Astrocyte (in vitro differentiated cells and primary cell): ENCODE measurements around the gene DIP2A. TPM values are rescaled to one million over a fixed set of nuclear protein-coding genes. Genes with fewer than 3 reads are reported as not detected.

ENCODE experiments used
- DNase-seq: peaks from one replicate; pipeline ENCODE4 v3.0.0-alpha.2; 2010; ENCODE audit warnings: low read depth
- FAIRE-seq: peaks from 2 replicates; lab custom pipeline; 2011; peaks lifted over from hg19 to GRCh38; lab: Jason Lieb, UNC
- H2AFZ ChIP-seq: 2 replicates; pipeline ENCODE4 v1.6.0; 2012; ENCODE audit warnings: low read depth, low read length, inconsistent platforms
- H3K27ac ChIP-seq: 2 replicates; pipeline ENCODE4 v1.5.1; 2011; ENCODE audit warnings: low read depth, low read length, inconsistent platforms
- H3K27me3 ChIP-seq: 2 replicates; pipeline ENCODE4 v1.6.0; 2011; ENCODE audit warnings: low read length, inconsistent platforms; ENCODE audit not compliant: insufficient read depth
- H3K36me3 ChIP-seq: 2 replicates; pipeline ENCODE4 v1.5.1; 2011; ENCODE audit warnings: low read length, inconsistent platforms; ENCODE audit not compliant: insufficient read depth
- H3K4me1 ChIP-seq: 2 replicates; pipeline ENCODE4 v1.5.1; 2011; ENCODE audit warnings: low read length, inconsistent platforms; ENCODE audit not compliant: insufficient read depth
- H3K4me2 ChIP-seq: 2 replicates; pipeline ENCODE4 v1.6.0; 2012; ENCODE audit warnings: low read length, inconsistent platforms
- H3K4me3 ChIP-seq: 2 replicates; pipeline ENCODE4 v1.5.1; 2011; ENCODE audit warnings: low read depth, mild to moderate bottlenecking, low read length, inconsistent platforms; ENCODE audit not compliant: insufficient read depth
- H3K79me2 ChIP-seq: 2 replicates; pipeline ENCODE4 v1.6.0; 2012; ENCODE audit warnings: mild to moderate bottlenecking, low read length, inconsistent platforms; ENCODE audit not compliant: insufficient read depth
- H3K9ac ChIP-seq: 2 replicates; pipeline ENCODE4 v1.6.0; 2012; ENCODE audit warnings: mild to moderate bottlenecking, low read length, inconsistent platforms
- H3K9me3 ChIP-seq: 2 replicates; pipeline ENCODE4 v1.5.1; 2012; ENCODE audit warnings: low read depth, mild to moderate bottlenecking, low read length, inconsistent platforms; ENCODE audit not compliant: insufficient read depth
- H4K20me1 ChIP-seq: 2 replicates; pipeline ENCODE4 v1.6.0; 2012; ENCODE audit warnings: low read length, inconsistent platforms; ENCODE audit not compliant: insufficient read depth
- H3K27ac Mint-ChIP-seq: one replicate; pipeline ENCODE4 v1.8.0; 2021; ENCODE audit warnings: mild to moderate bottlenecking, mixed read lengths; ENCODE audit not compliant: unreplicated experiment
- H3K27me3 Mint-ChIP-seq: one replicate; pipeline ENCODE4 v1.8.0; 2021; ENCODE audit warnings: low read depth, mixed read lengths; ENCODE audit not compliant: unreplicated experiment
- H3K36me3 Mint-ChIP-seq: one replicate; pipeline ENCODE4 v1.8.0; 2021; ENCODE audit warnings: low read depth, mixed read lengths; ENCODE audit not compliant: unreplicated experiment
- H3K4me1 Mint-ChIP-seq: one replicate; pipeline ENCODE4 v1.8.0; 2021; ENCODE audit warnings: low read depth, mixed read lengths; ENCODE audit not compliant: unreplicated experiment
- H3K4me3 Mint-ChIP-seq: one replicate; pipeline ENCODE4 v1.8.0; 2021; ENCODE audit warnings: mild to moderate bottlenecking, moderate library complexity, mixed read lengths; ENCODE audit not compliant: unreplicated experiment
- H3K9me3 Mint-ChIP-seq: one replicate; pipeline ENCODE4 v1.8.0; 2021; ENCODE audit warnings: mild to moderate bottlenecking, mixed read lengths; ENCODE audit not compliant: unreplicated experiment
- EZH2 ChIP-seq: IDR thresholded peaks from 2 replicates; pipeline ENCODE4 v1.6.1; 2012; ENCODE audit warnings: mild to moderate bottlenecking, low read length, inconsistent platforms; ENCODE audit not compliant: insufficient read depth
- total RNA-seq: library from RNA; stranded (reverse); gene quantifications from 2 replicates; pipeline ENCODE4 v1.2.1, GENCODE V29; 2021
- TF ChIP-seq, protein P1 (sequence below): IDR thresholded peaks from 2 replicates; pipeline ENCODE4 v1.5.1; 2011; ENCODE audit warnings: low read depth, mild to moderate bottlenecking, inconsistent platforms, low read length, moderate library complexity; ENCODE audit not compliant: insufficient read depth

DIP2A gene
- total RNA-seq, 1 donor from 2014 or later: 35.4 TPM

GRCh38 chr21:46594276-46594675, 135.6 kb downstream of the DIP2A start:
- no peaks in the 10 kb centered on the region for H3K27me3 Mint-ChIP-seq
- H3K9me3 Mint-ChIP-seq: peaks cover 29% of the 10 kb centered on the region
- H2AFZ ChIP-seq: no peak overlapping the region
- H3K36me3 Mint-ChIP-seq: peaks cover 6% of the 10 kb centered on the region
- H3K4me1 Mint-ChIP-seq: peaks cover 7% of the 10 kb centered on the region
- DNase-seq (no peak), FAIRE-seq (no peak)
- H3K4me2 ChIP-seq: no peak overlapping the region
- peaks cover 16% of the 10 kb centered on the region for H3K9me3 ChIP-seq
- no peak overlapping the region for H3K27ac Mint-ChIP-seq
- TF ChIP-seq EZH2: no peak
- TF ChIP-seq, protein P1, sequence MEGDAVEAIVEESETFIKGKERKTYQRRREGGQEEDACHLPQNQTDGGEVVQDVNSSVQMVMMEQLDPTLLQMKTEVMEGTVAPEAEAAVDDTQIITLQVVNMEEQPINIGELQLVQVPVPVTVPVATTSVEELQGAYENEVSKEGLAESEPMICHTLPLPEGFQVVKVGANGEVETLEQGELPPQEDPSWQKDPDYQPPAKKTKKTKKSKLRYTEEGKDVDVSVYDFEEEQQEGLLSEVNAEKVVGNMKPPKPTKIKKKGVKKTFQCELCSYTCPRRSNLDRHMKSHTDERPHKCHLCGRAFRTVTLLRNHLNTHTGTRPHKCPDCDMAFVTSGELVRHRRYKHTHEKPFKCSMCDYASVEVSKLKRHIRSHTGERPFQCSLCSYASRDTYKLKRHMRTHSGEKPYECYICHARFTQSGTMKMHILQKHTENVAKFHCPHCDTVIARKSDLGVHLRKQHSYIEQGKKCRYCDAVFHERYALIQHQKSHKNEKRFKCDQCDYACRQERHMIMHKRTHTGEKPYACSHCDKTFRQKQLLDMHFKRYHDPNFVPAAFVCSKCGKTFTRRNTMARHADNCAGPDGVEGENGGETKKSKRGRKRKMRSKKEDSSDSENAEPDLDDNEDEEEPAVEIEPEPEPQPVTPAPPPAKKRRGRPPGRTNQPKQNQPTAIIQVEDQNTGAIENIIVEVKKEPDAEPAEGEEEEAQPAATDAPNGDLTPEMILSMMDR: no peak
- H3K4me3 Mint-ChIP-seq: no peak overlapping the region
- H3K27me3 ChIP-seq: no peaks in the 10 kb centered on the region
- no peaks in the 10 kb centered on the region for H4K20me1 ChIP-seq
- no peak overlapping the region for H3K9ac ChIP-seq
- no peak overlapping the region for H3K27ac ChIP-seq
- no peaks in the 10 kb centered on the region for H3K36me3 ChIP-seq
- H3K4me3 ChIP-seq: no peak overlapping the region
- no peaks in the 10 kb centered on the region for H3K79me2 ChIP-seq
- H3K4me1 ChIP-seq: peaks cover 9% of the 10 kb centered on the region

GRCh38 chr21:46596201-46596600, 137.5 kb downstream of the DIP2A start:
- DNase-seq (no peak), FAIRE-seq (no peak)
- no peak overlapping the region for H3K4me2 ChIP-seq
- Mint-ChIP-seq H3K4me3 (no peak overlapping the region), H3K27ac (no peak overlapping the region), H3K27me3 (no peaks in the 10 kb centered on the region), H3K36me3 (no peaks in the 10 kb centered on the region), H3K4me1 (peaks cover 14% of the 10 kb centered on the region), H3K9me3 (peaks cover 12% of the 10 kb centered on the region)
- no peak for TF ChIP-seq EZH2
- TF ChIP-seq, protein P1: no peak
- no peaks in the 10 kb centered on the region for H3K27me3 ChIP-seq
- H3K27ac ChIP-seq: no peak overlapping the region
- no peaks in the 10 kb centered on the region for H3K36me3 ChIP-seq
- H3K79me2 ChIP-seq: no peaks in the 10 kb centered on the region
- H3K9ac ChIP-seq: no peak overlapping the region
- no peaks in the 10 kb centered on the region for H4K20me1 ChIP-seq
- peaks cover 15% of the 10 kb centered on the region for H3K9me3 ChIP-seq
- H2AFZ ChIP-seq: no peak overlapping the region
- no peak overlapping the region for H3K4me3 ChIP-seq
- peaks cover 13% of the 10 kb centered on the region for H3K4me1 ChIP-seq

DNA sequence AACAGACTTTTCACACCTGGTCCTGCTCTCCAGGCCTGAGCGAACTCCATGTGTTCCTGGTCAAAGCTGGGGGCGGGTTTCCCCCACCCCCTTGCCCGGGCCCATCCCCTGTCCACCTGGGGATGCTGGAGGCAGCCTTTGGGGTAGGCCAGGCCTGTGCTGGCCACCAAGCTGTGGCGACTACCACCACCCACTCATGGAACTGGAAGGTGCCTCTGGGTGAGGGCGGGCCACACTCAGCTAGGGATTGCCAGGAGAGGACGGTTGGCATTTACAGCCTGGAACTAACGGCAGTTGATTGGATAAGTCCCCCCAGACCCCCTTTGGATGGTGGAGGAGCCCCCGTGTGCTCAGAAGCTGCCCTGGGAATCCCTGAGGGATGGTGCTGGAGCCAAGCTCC, 138.3 kb downstream of the DIP2A start:
- H3K4me1 Mint-ChIP-seq: peaks cover 20% of the 10 kb centered on the region
- H2AFZ ChIP-seq: no peak overlapping the region
- H3K9me3 Mint-ChIP-seq: peaks cover 9% of the 10 kb centered on the region
- H3K9me3 ChIP-seq: peaks cover 11% of the 10 kb centered on the region
- no peak overlapping the region for H3K9ac ChIP-seq
- no peak overlapping the region for H3K4me2 ChIP-seq
- no peaks in the 10 kb centered on the region for H3K27me3 ChIP-seq
- H3K79me2 ChIP-seq: no peaks in the 10 kb centered on the region
- H3K27ac Mint-ChIP-seq: no peak overlapping the region
- FAIRE-seq (no peak), DNase-seq (no peak)
- H3K4me1 ChIP-seq: peaks cover 13% of the 10 kb centered on the region
- no peaks in the 10 kb centered on the region for H4K20me1 ChIP-seq
- H3K36me3 ChIP-seq: no peaks in the 10 kb centered on the region
- no peak overlapping the region for H3K27ac ChIP-seq
- no peaks in the 10 kb centered on the region for H3K27me3 Mint-ChIP-seq
- TF ChIP-seq EZH2: no peak
- TF ChIP-seq, protein P1: no peak
- H3K4me3 Mint-ChIP-seq: no peak overlapping the region
- no peaks in the 10 kb centered on the region for H3K36me3 Mint-ChIP-seq
- no peak overlapping the region for H3K4me3 ChIP-seq
